Progenitor cell of endocrine pancreas (in vitro differentiated cells): ENCODE results near the gene ANO10. TPM values are rescaled to one million over a fixed set of nuclear protein-coding genes. Genes with fewer than 3 reads are reported as not detected.

Experiments
- DNase-seq: peaks from one replicate; pipeline ENCODE4 v3.0.0; 2021; ENCODE audit warnings: low spot score; ENCODE audit not compliant: unreplicated experiment
- H3K27ac Mint-ChIP-seq: 2 replicates; pipeline ENCODE4 v1.8.0; 2021; ENCODE audit warnings: mild to moderate bottlenecking, moderate library complexity, mixed read lengths
- H3K27me3 Mint-ChIP-seq: 2 replicates; pipeline ENCODE4 v1.8.0; 2021; ENCODE audit warnings: mixed read lengths
- H3K36me3 Mint-ChIP-seq: 2 replicates; pipeline ENCODE4 v1.8.0; 2022; ENCODE audit warnings: mixed read lengths; ENCODE audit not compliant: insufficient read depth
- H3K4me1 Mint-ChIP-seq: 2 replicates; pipeline ENCODE4 v1.8.0; 2021; ENCODE audit warnings: low read depth, mixed read lengths
- H3K4me3 Mint-ChIP-seq: 2 replicates; pipeline ENCODE4 v1.8.0; 2021; ENCODE audit warnings: low read depth, mild to moderate bottlenecking, moderate library complexity, mixed read lengths
- H3K9me3 Mint-ChIP-seq: 2 replicates; pipeline ENCODE4 v1.8.0; 2021; ENCODE audit warnings: low read depth, mixed read lengths
- total RNA-seq: library from RNA; stranded (reverse); gene quantifications from 2 replicates; pipeline ENCODE4 v1.2.1, GENCODE V29; 2021
- TF ChIP-seq, protein P1 (sequence below): fragments of 200-600 bp; sonication (generic); IDR thresholded peaks from one replicate; pipeline ENCODE4 v1.5.0; 2021; ENCODE audit warnings: antibody characterized with exemption, mild to moderate bottlenecking; ENCODE audit not compliant: unreplicated experiment

ANO10 gene
- total RNA-seq, 1 donor from 2014 or later, result 30.1 TPM

DNA sequence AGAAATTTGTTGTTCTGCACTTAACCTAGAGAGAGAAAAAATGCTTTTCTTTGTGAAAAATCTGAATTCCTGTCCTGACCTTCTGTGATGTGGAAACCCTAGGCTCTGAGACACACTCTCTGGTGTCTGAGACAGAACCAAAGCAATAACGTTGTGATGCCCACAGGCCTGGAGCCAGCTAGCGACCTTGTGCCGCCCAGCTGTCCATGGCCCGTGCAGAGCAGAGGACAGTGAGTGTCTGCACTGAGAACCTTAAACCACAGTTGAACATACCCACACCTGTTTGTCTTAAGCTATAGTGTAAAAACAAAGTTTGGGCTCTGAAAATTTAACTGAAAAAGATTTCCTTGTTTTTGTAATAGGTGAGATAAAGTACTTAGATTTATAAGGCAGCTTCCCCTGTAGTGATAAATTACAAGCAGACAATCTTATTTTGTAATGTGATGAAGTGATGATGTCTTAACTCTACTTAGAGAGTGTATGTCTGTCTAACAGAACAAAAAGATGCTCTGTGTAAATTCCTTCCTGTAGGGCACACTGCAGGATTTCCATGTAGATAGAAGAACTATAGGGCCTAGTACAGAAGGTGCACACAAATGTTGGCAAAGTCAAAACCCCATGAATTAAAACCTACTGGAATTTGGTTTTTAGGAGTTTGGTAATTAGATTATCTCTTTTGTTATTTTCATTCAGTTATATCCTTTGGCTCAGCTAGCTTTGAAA is 272.8 kb downstream of the ANO10 start:
- H3K27ac Mint-ChIP-seq, result no peak overlapping the region
- H3K9me3 Mint-ChIP-seq, result peaks cover 23% of the 10 kb centered on the region
- H3K36me3 Mint-ChIP-seq, result peaks cover 32% of the 10 kb centered on the region

DNA sequence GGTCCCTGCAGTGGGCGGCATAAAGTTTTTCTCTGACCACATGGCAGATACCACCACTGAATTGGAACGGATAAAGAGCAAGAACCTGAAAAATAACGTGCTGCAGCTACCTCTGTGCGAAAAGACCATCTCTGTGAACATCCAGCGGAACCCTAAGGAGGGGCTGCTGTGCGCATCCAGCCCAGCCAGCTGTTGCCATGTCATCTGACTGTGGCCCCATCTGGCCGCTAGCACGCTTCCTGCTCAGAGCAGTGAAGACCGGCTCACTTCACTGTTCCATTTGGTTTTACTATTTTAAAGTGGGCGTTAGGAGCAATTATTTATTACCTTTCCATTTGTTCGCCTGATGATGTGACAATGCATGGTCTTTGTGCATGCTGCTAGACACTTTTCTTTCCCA is 273.5 kb downstream of the ANO10 start:
- DNase-seq, result no peak
- H3K36me3 Mint-ChIP-seq, result peaks cover 31% of the 10 kb centered on the region
- no peak overlapping the region for H3K27ac Mint-ChIP-seq
- H3K4me3 Mint-ChIP-seq, result no peak overlapping the region
- TF ChIP-seq, protein P1, sequence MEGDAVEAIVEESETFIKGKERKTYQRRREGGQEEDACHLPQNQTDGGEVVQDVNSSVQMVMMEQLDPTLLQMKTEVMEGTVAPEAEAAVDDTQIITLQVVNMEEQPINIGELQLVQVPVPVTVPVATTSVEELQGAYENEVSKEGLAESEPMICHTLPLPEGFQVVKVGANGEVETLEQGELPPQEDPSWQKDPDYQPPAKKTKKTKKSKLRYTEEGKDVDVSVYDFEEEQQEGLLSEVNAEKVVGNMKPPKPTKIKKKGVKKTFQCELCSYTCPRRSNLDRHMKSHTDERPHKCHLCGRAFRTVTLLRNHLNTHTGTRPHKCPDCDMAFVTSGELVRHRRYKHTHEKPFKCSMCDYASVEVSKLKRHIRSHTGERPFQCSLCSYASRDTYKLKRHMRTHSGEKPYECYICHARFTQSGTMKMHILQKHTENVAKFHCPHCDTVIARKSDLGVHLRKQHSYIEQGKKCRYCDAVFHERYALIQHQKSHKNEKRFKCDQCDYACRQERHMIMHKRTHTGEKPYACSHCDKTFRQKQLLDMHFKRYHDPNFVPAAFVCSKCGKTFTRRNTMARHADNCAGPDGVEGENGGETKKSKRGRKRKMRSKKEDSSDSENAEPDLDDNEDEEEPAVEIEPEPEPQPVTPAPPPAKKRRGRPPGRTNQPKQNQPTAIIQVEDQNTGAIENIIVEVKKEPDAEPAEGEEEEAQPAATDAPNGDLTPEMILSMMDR, result no peak
- H3K4me1 Mint-ChIP-seq, result peaks cover 1% of the 10 kb centered on the region
- peaks cover 18% of the 10 kb centered on the region for H3K9me3 Mint-ChIP-seq
- H3K27me3 Mint-ChIP-seq, result no peaks in the 10 kb centered on the region

More for the DNA sequence above, 272.8 kb downstream of the ANO10 start:
- DNase-seq, result no peak
- no peaks in the 10 kb centered on the region for H3K27me3 Mint-ChIP-seq
- no peaks in the 10 kb centered on the region for H3K4me1 Mint-ChIP-seq
- TF ChIP-seq, protein P1, result no peak
- no peak overlapping the region for H3K4me3 Mint-ChIP-seq

DNA sequence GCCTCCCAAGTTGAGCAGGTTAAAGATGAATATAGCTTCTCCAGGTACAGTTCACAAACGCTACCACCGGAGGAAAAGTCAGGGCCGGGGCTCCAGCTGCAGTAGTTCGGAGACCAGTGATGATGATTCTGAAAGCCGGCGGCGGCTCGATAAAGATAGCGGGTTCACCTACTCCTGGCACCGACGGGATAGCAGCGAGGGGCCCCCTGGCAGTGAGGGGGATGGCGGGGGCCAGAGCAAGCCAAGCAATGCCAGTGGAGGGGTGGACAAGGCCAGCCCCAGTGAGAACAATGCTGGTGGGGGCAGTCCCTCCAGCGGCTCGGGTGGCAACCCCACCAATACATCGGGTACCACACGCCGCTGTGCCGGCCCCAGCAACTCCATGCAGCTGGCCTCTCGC is 274.0 kb downstream of the ANO10 start:
- Mint-ChIP-seq H3K9me3 (peaks cover 14% of the 10 kb centered on the region), H3K4me1 (peaks cover 3% of the 10 kb centered on the region), H3K27me3 (no peaks in the 10 kb centered on the region), H3K36me3 (peaks cover 34% of the 10 kb centered on the region), H3K27ac (no peak overlapping the region), H3K4me3 (no peak overlapping the region)
- no peak for DNase-seq
- TF ChIP-seq, protein P1, result no peak

DNA sequence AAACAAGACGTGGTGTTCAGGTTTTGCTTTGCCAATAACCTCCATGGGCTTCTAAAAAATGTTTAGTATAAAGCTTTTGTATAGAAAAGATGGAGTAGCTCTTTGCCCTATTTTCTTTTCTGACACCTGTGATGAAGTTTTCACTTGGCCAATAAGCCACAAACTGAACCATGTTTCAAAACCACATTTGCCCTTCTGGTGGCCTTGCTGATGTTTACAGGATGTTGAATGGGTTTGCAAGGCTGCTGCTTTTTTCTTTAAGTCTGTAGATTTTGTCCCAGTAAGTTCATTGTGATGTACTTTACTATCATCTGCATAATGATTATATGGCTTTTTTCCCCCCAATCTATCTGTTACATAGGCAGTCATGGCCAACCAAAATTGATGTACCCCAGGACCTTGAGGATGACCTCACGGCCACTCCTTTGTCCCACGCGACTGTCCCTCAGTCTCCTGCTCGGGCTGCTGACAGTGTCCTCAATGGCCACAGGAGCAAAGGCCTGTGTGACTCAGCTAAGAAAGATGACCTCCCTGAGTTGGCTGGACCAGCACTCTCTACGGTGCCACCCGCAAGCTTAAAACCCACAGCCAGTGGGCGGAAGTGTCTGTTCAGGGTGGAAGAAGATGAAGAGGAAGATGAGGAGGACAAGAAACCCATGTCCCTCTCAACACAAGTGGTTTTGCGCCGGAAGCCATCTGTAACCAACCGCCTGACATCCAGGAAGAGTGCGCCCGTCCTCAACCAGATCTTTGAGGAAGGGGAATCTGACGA is 274.6 kb downstream of the ANO10 start:
- Mint-ChIP-seq H3K27ac (no peak overlapping the region), H3K36me3 (peaks cover 38% of the 10 kb centered on the region), H3K27me3 (no peaks in the 10 kb centered on the region), H3K4me3 (no peak overlapping the region), H3K4me1 (peaks cover 9% of the 10 kb centered on the region), H3K9me3 (peaks cover 8% of the 10 kb centered on the region)
- DNase-seq, result no peak
- TF ChIP-seq, protein P1, result no peak

DNA sequence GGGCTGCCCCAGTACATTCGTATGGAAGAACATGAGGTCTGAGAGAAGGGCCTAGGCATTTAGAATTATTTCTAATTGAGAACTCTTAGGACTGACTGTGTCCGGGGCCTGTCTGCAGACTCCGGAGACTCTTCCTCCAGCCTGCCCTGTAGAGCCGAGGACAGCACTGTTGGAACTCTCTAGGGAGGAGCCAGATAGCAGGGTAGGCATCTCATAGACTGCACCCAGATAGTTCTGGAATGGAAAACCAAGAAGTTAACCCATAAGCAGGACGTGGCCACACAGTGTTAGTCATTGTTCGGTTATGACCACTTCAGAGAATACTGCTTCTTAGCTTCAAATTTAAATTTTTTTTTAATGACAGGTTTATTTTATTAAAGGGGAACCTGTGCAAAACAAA is 275.9 kb downstream of the ANO10 start:
- Mint-ChIP-seq H3K36me3 (peaks cover 28% of the 10 kb centered on the region), H3K27me3 (no peaks in the 10 kb centered on the region), H3K9me3 (no peaks in the 10 kb centered on the region), H3K4me1 (peaks cover 9% of the 10 kb centered on the region), H3K4me3 (no peak overlapping the region), H3K27ac (no peak overlapping the region)
- TF ChIP-seq, protein P1, result no peak
- DNase-seq, result no peak
